K562 (cell line): ENCODE measurements around the gene ELL3. TPM values are rescaled to one million over a fixed set of nuclear protein-coding genes. Genes with fewer than 3 reads are reported as not detected.
A peak's percentile ranks its signal among the peaks of the same experiment; 100 is the strongest.

Experiments used
- ATAC-seq: fragments of 200-7000 bp; cut with Tn5 transposase; 3 replicates; pipeline ENCODE4 v1.9.1; 2020; ENCODE audit warnings: moderate library complexity
- BruUV-seq: library from RNA; stranded (reverse); fragments of 400-500 nt; replicated peaks from 2 replicates; lab custom pipeline; 2021; lab: Mats Ljungman, UMichigan
- CTCF ChIA-PET: fragments of 300-600 bp; formaldehyde crosslinking; extraction: SDS; loops from one replicate; lab custom pipeline; 2021; ENCODE audit warnings: low intra/inter-chr PET ratio; lab: Yijun Ruan, JAX
- POLR2A ChIA-PET: fragments of 300-600, 350-650 bp; sonication (Branson Sonifier 250); formaldehyde crosslinking; extraction: SDS; loops from one replicate; lab custom pipeline; 2021; ENCODE audit warnings: antibody characterized with exemption, inconsistent platforms; lab: Yijun Ruan, JAX
- DNase-seq, 4 experiments: peaks; one replicate each; pipeline versions ENCODE4 v3.0.0 to v3.0.0-alpha.2; 2011 to 2018; ENCODE audit warnings: low spot score in 3 of 4, mixed read lengths in 3 of 4; ENCODE audit errors: extremely low read depth in 1 of 4
- FAIRE-seq: peaks from 2 replicates; lab custom pipeline; 2011; peaks lifted over from hg19 to GRCh38; lab: Jason Lieb, UNC
- H2AFZ ChIP-seq: 2 replicates; pipeline ENCODE4 v1.6.0; 2011; ENCODE audit warnings: low read depth, low read length, control low read depth, inconsistent platforms
- H3K27ac ChIP-seq: fragments of 200-600 bp; 3 replicates; pipeline ENCODE4 v1.8.0; 2011; ENCODE audit warnings: low read depth, mild to moderate bottlenecking, control low read depth, inconsistent platforms, low read length, moderate library complexity, mixed read lengths; ENCODE audit errors: extremely low read depth
- H3K27me3 ChIP-seq, 2 experiments: fragments of 300-600 bp in 1 of 2; 2 replicates in 1 of 2; 3 replicates in 1 of 2; pipeline versions ENCODE4 v1.6.0 to v1.8.0; 2011; ENCODE audit warnings: inconsistent platforms in 2 of 2, low read length in 2 of 2, mild to moderate bottlenecking in 1 of 2, mixed read lengths in 1 of 2, moderate library complexity in 1 of 2; ENCODE audit not compliant: control insufficient read depth in 2 of 2, insufficient read depth in 2 of 2
- H3K36me3 ChIP-seq: fragments of 300-600 bp; 3 replicates; pipeline ENCODE4 v1.8.0; 2011; ENCODE audit warnings: mild to moderate bottlenecking, low read length, inconsistent platforms; ENCODE audit not compliant: control insufficient read depth, insufficient read depth
- H3K4me1 ChIP-seq, 2 experiments: fragments of 200-600 bp in 1 of 2; replicated peaks in 1 of 2; 2 replicates in 1 of 2; 3 replicates in 1 of 2; pipeline versions ENCODE4 v1.5.1 to v1.8.0; 2011; ENCODE audit warnings: inconsistent platforms in 2 of 2, low read length in 2 of 2, mild to moderate bottlenecking in 1 of 2, mixed read lengths in 1 of 2, moderate library complexity in 1 of 2; ENCODE audit not compliant: control insufficient read depth in 2 of 2, insufficient read depth in 2 of 2
- H3K4me2 ChIP-seq: 2 replicates; pipeline ENCODE4 v1.6.1; 2011; ENCODE audit warnings: low read length, control low read depth, inconsistent platforms, mixed read lengths; ENCODE audit not compliant: insufficient read depth
- H3K4me3 ChIP-seq: fragments of 200-600 bp; sonication (generic), shearing (Covaris generic); 2 replicates; pipeline ENCODE4 v1.5.1; 2016; ENCODE audit warnings: control low read depth, inconsistent platforms
- H3K79me2 ChIP-seq: fragments of 200-600 bp; 3 replicates; pipeline ENCODE4 v1.8.0; 2011; ENCODE audit warnings: low read length, inconsistent platforms; ENCODE audit not compliant: control insufficient read depth, insufficient read depth
- H3K9ac ChIP-seq, 2 experiments: 2 replicates each; pipeline versions ENCODE4 v1.6.0 to v1.6.1; 2011; ENCODE audit warnings: low read depth in 2 of 2, low read length in 2 of 2, control low read depth in 1 of 2, inconsistent platforms in 1 of 2, mild to moderate bottlenecking in 1 of 2, mixed read lengths in 1 of 2; ENCODE audit not compliant: insufficient read depth in 1 of 2
- H3K9me1 ChIP-seq: one replicate; pipeline ENCODE4 v1.6.0; 2011; ENCODE audit warnings: inconsistent platforms, mild to moderate bottlenecking, low read length, moderate library complexity; ENCODE audit not compliant: control insufficient read depth, insufficient read depth
- H3K9me3 ChIP-seq: replicated peaks from 2 replicates; pipeline ENCODE4 v1.5.1; 2011; ENCODE audit warnings: low read depth, low read length, inconsistent platforms; ENCODE audit not compliant: control insufficient read depth, insufficient read depth
- H4K20me1 ChIP-seq: replicated peaks from 2 replicates; pipeline ENCODE4 v1.6.1; 2011; ENCODE audit warnings: low read length, inconsistent platforms, mixed read lengths; ENCODE audit not compliant: control insufficient read depth, insufficient read depth
- ARID3B ChIP-seq: fragments of 250-450 bp; sonication (Bioruptor Pico); IDR thresholded peaks from 2 replicates; pipeline ENCODE4 v1.4.0; 2020; ENCODE audit warnings: borderline replicate concordance
- ARID4B ChIP-seq: sonication (generic); formaldehyde crosslinking; IDR thresholded peaks from 2 replicates; pipeline ENCODE4 v1.8.0; 2022; ENCODE audit warnings: mild to moderate bottlenecking, missing genetic modification reagents
- ARNT ChIP-seq, 2 experiments: fragments of 450-650 bp; IDR thresholded peaks; 2 replicates each; pipeline ENCODE4 v1.6.1; 2016; ENCODE audit warnings: mild to moderate bottlenecking in 1 of 2
- BRD4 ChIP-seq: fragments of 200-600 bp; sonication (generic); IDR thresholded peaks from 2 replicates; pipeline ENCODE4 v1.6.1; 2017; ENCODE audit warnings: inconsistent platforms
- CHD1 ChIP-seq: fragments of 200-600 bp; sonication (generic); IDR thresholded peaks from one replicate; pipeline ENCODE4 v1.6.1; 2012; ENCODE audit warnings: mild to moderate bottlenecking, moderate library complexity, low read length, inconsistent platforms
- KAT7 ChIP-seq: sonication (generic); formaldehyde crosslinking; IDR thresholded peaks from 2 replicates; pipeline ENCODE4 v1.8.0; 2022; ENCODE audit warnings: missing genetic modification reagents, mild to moderate bottlenecking, borderline replicate concordance
- PTBP1 ChIP-seq: fragments of 200-400 bp; formaldehyde crosslinking; IDR thresholded peaks from 2 replicates; pipeline ENCODE4 v1.6.1; 2017; ENCODE audit warnings: low read depth, low read length
- RBFOX2 ChIP-seq: fragments of 200-400 bp; formaldehyde crosslinking; IDR thresholded peaks from 2 replicates; pipeline ENCODE4 v1.6.1; 2017; ENCODE audit warnings: low read depth, mild to moderate bottlenecking, low read length, moderate library complexity
- RBM22 ChIP-seq: fragments of 200-400 bp; formaldehyde crosslinking; IDR thresholded peaks from 2 replicates; pipeline ENCODE4 v1.6.1; 2018; ENCODE audit warnings: low read length, low read depth; ENCODE audit not compliant: poor library complexity, severe bottlenecking
- TEAD4 ChIP-seq, 2 experiments: sonication (generic) in 1 of 2; formaldehyde crosslinking in 1 of 2; IDR thresholded peaks; 2 replicates each; pipeline versions ENCODE4 v1.6.1 to v1.8.0; 2012 to 2022; ENCODE audit warnings: borderline replicate concordance in 1 of 2, inconsistent platforms in 1 of 2, low read length in 1 of 2, mild to moderate bottlenecking in 1 of 2, missing genetic modification reagents in 1 of 2
- ZBTB43 ChIP-seq: sonication (generic); formaldehyde crosslinking; IDR thresholded peaks from 2 replicates; pipeline ENCODE4 v1.8.0; 2023; ENCODE audit warnings: mild to moderate bottlenecking, missing genetic modification reagents
- ZNF316 ChIP-seq: fragments of 450-650 bp; IDR thresholded peaks from 2 replicates; pipeline ENCODE4 v1.6.1; 2016
- ZNF324 ChIP-seq: fragments of 250-450 bp; sonication (Bioruptor Pico); IDR thresholded peaks from 2 replicates; pipeline ENCODE4 v1.4.0; 2020; ENCODE audit warnings: mild to moderate bottlenecking
- WGBS: fragments of 100-300 bp; shearing (Covaris generic); methylation state at CpG from one replicate; pipeline ENCODE4 v1.1.6; 2016; ENCODE audit warnings: low coverage, mixed read lengths; ENCODE audit not compliant: insufficient coverage; ENCODE audit errors: missing lambda C conversion rate; 5-methylcytosine and 5-hydroxymethylcytosine counted together
- in situ Hi-C: fragments of 300-500 bp; cut with MboI; formaldehyde crosslinking; loops from 4 replicates; pipeline ENCODE4 v1.15.0; 2018; ENCODE audit warnings: inconsistent platforms, mixed read lengths
- intact Hi-C: fragments of 100-400 bp; cut with micrococcal nuclease; formaldehyde crosslinking; loops from 2 replicates; pipeline ENCODE4 v1.14.2; 2022
- polyA plus RNA-seq, 8 experiments: library from polyadenylated mRNA; depleted of rRNA in 4 of 8; stranded (reverse) in 5 of 8; unstranded in 3 of 8; fragments of >200 nt; fragmentation: Nextera tagmentation in 2 of 8; fragmentation: Illumina TruSeq in 1 of 8; extraction: Ambion mirVana in 2 of 8; extraction: Trizol in 1 of 8; gene quantifications; 2 replicates each; pipeline versions ENCODE4 v1.2.1 to v1.2.3, GENCODE V29; 2011 to 2014; ENCODE audit warnings: inconsistent platforms in 1 of 8, missing spikeins in 1 of 8
- total RNA-seq, 7 experiments: library from RNA; depleted of rRNA in 6 of 7; stranded (reverse); fragments of >200 nt in 6 of 7; fragmentation: Illumina TruSeq in 2 of 7; extraction: Trizol in 2 of 7; gene quantifications; 2 replicates each; pipeline versions ENCODE4 v1.2.1 to v1.2.3, GENCODE V29; 2011 to 2021; ENCODE audit warnings: low replicate concordance in 1 of 7

ELL3 gene
- total and polyA plus RNA-seq, 9 of the 15 experiments (the other 6 are each of a cell fraction or from before 2014, with no cell fraction given): 0.80 to 5.2 (median 2.6) TPM

GRCh38 chr15:43792761-43793476, 16.2 kb upstream of the ELL3 start:
- in situ Hi-C loops (no loop called here), intact Hi-C loops (no loop called here)
- peak overlapping the region; percentile 96 for H3K4me2 ChIP-seq
- peaks cover 26 to 35% of the 10 kb centered on the region in 2 experiments for H3K4me1 ChIP-seq
- no peaks in the 10 kb centered on the region for H3K9me3 ChIP-seq
- ChIA-PET CTCF (no interaction called here), POLR2A (interaction anchor here (0.7 to 6.1 kb wide), 7 partner anchors 9 to 381 kb away, joined by 3 to 29 read pairs (median 8); partner anchors contain the start of genes ELL3, HYPK, MFAP1 and SERINC4)
- peaks cover 17% of the 10 kb centered on the region; the same call in 1 of the 2 replicates for H4K20me1 ChIP-seq
- FAIRE-seq: no peak
- peak overlapping the region; percentile 99 for H3K27ac ChIP-seq
- under 1% methylated on average over 33 of the region's 33 CpGs for WGBS
- peaks cover 43% of the 10 kb centered on the region for H3K36me3 ChIP-seq
- 0 out of 2 replicates have a peak overlapping the region, but pooled peaks have one; percentile 25 for H2AFZ ChIP-seq
- H3K4me3 ChIP-seq: peak overlapping the region; percentile 95
- BruUV-seq: no TSS peak
- no peaks in the 10 kb centered on the region for H3K27me3 ChIP-seq
- H3K9ac ChIP-seq: peak overlapping the region; percentile 100
- H3K9me1 ChIP-seq: peaks cover 17% of the 10 kb centered on the region
- peak in 3 of 4 experiments; percentile 34 to 72 (median 59) for DNase-seq
- peak; percentile 14 for ATAC-seq
- H3K79me2 ChIP-seq: peaks cover 36% of the 10 kb centered on the region
- TF ChIP-seq CHD1 (peak; percentile 19), ARNT (IDR thresholded peaks at IDR 0.05) (0 out of 4 replicates have a peak, but pooled peaks of 1 of the 2 experiments have one; percentile 3), ZNF324 (CRISPR knock-in tag) (0 out of 2 replicates have a peak, but pooled peaks have one; percentile 7), TEAD4 (IDR thresholded peaks at IDR 0.05; ENCODE audit: low read length) (0 out of 2 replicates have a peak, but pooled peaks have one; percentile 26), TEAD4 (CRISPR knock-in tag; IDR thresholded peaks at IDR 0.05; ENCODE audit: borderline replicate concordance) (no peak), RBM22 (peak; percentile 61), ZNF316 (peak; percentile 51), ARID3B (CRISPR knock-in tag) (no peak), PTBP1 (0 out of 2 replicates have a peak, but pooled peaks have one; percentile 14), ZBTB43 (CRISPR knock-in tag) (0 out of 2 replicates have a peak, but pooled peaks have one; percentile 45), BRD4 (0 out of 2 replicates have a peak, but pooled peaks have one; percentile 2), RBFOX2 (peak; percentile 71), KAT7 (CRISPR knock-in tag) (peak; percentile 85; the same call in 1 of the 2 replicates), ARID4B (0 out of 2 replicates have a peak, but pooled peaks have one; percentile 11)
